Activated gamma-delta T cell (primary cell): ENCODE results near the gene FDXACB1.
"Not testable (repeated sequence)": the region's sequence is repeated elsewhere in the genome, so short reads cannot be mapped to it uniquely, and the experiment has no call there.

Experiments used
- DNase-seq: peaks from one replicate; lab custom pipeline; 2025; lab: John Stamatoyannopoulos, UW

The FDXACB1 gene

DNA sequence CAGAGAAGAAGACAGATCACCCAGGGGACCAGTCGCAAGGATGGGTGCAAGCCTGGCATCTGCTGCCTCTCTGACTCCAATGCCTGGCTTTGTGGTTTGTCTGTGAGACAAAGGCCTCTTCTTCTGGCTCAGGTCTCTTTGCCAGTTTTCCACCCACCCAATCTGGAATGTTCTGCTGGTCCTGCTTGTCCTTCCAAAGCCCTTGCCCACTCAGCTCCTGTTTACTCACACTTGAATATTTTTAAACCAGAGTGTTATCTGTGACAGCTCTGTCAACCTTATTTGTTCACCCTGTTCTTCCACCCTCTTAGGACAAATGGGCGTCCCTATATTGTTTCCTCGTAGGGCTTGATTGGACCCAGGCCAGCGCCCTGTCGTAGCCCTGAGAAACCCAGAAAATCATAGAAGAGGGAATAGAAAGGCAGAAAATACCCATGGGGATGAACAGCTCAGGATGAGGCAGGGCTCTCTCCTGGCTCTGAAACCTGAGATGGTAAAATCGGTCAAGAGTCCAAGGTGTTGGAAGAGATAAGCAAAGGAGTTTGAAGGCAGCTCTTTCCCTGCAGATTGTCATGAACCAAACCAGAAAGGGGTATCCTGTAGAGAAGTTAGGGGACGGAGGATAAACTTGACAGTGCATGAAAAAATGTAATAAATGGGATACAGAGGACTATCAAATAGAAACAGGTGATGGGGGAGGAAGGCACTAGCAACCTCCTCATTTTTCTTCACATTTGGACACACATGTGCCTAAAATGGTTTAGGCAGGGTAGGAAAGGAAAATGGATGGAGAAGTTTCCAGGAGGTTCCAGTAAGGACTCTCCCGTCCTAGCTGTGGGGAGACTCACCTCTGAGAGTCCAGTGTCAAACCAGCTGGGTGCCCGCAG is 32.0 kb upstream of the FDXACB1 start:
- no peak for DNase-seq

DNA sequence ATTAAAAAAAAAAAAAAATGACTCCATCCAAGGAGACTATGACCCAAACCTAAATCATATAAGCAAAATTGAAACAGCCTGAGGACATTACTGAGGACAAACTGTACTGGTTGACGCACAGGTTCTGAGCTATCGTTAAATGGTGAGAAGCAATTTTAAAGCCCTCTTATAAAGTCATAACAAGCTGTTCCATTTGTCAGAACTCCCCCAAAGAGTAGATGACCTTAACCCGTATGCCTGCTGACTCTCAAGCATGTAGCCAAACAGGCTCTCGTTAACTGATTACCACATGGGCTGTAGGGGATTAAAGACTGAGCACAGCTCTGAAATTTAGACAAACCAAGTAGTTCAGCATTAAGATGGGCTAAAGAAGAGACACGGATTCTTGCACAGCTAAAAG is 30.4 kb upstream of the FDXACB1 start:
- no peak for DNase-seq

DNA sequence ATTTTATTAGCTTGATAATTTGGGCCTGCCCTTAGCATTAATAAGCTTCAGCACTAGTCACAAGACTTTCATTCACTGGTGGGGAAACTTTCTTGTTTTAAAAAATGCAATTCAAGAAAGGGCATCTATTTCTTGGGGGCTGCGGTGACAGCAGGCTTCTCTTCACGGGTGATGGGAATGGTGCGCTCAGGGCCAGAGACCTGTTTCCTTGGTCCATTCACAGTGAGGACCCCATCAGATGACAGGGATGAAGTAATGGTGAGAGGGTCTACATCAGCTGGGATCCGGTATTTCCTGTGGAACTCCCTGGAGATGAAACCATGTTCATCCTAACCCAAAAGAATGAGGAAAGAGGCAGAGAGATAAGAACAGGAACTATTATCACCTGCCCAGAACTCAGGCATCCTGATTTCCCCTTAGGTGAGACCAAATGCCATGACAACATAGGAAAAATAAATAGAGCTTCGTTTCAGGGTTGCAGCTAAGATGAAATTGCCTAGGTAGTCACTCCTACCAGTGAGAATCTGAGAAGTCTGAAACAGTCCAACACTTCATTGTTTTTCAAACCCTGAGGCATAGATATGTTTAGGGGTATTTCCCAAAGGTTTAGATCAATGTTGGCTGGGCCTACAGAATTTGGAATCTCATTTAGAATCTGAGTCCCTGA is 29.8 kb upstream of the FDXACB1 start:
- no peak for DNase-seq

DNA sequence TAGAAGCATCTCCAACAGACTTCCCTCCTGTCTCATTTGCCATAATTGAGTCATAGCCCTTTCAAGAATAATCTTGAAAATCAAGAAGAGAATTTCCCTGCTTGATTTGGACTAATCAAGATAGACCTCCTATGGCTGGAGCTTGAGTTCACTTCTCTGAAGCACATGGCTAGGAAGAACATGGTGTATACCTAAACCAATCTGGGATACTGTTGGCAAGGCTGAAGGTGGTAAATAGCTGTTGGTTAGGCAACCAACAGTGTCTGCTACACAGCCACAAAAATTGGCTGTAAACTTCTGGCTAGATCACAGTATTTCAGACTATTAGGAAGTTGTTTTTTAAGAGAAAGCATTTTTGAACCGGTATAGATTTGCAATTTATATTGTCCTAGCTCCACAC is 27.7 kb upstream of the FDXACB1 start:
- no peak for DNase-seq

DNA sequence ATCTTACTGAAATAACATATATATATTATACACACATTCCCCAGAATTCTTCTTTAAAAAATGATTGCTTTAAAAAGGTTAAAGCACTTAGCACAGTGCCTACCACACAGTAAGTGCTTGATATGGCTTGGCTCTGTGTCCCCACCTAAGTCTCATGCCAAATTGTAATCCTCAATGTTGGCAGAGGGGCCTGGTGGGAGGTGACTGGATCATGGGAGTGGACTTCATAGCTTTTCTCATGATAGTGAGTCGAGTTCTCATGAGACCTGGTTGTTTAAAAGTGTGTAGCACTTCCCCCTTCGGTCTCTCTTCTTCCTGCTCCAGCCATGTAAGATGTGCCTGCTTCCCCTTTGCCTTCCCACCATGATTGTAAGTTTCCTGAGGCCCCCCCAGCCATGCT is 26.4 kb upstream of the FDXACB1 start:
- no peak for DNase-seq

DNA sequence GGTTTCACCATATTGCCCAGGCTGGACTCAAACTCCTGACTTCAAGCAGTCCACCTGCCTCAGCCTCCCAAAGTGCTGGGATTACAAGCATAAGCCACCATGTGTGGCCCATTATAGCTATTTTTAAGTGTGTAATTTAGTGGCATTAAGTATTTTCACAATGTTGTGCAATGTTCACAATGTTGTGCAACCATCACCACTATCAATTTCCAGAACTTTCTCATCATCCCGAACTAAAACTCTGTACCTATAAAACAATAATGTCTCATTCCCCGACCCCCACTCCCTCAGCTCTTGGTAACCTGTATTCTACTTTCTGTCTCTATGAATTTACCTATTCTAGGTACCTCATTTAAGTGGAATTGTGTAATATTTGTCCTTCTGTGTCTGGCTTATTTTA is 7.9 kb upstream of the FDXACB1 start:
- DNase-seq: no peak

- no peak for DNase-seq
Observed at GRCh38 chr11:111886032-111886431, 7.1 kb upstream of the FDXACB1 start.

DNA sequence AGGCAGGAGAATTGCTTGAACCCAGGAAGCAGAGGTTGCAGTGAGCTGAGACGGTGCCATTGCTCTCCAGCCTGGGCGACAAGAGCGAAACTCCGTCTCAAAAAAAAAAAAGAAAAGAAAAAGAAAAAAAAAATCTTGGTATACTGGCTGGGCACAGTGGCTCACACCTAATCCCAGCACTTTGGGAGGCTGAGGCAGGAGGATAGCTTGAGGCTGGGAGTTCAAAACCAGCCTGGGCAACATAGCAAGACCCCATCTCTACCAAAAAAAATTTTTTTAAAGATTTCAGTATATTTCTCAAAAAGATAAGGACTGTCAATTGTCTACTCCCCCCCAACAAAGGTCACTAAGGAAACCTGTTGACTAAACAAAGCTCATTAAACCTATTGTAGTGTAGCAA is 6.1 kb upstream of the FDXACB1 start:
- DNase-seq: not testable (repeated sequence)

DNA sequence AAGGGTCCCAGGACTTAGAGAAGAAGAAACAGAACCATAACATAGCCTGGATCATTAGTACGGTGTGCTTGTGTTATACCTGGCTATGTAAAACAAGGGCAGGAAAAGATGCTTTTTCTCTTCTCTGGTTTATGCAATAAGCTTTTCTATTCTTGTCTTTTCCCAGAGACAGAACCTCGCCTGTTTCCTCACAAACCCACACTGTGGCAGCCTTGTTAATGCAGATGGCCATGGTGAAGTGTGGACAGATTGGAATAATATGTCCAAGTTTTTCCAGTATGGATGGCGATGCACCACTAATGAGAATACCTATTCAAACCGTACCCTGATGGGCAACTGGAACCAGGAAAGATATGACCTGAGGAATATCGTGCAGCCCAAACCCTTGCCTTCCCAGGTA is 3.2 kb upstream of the FDXACB1 start:
- no peak for DNase-seq

DNA sequence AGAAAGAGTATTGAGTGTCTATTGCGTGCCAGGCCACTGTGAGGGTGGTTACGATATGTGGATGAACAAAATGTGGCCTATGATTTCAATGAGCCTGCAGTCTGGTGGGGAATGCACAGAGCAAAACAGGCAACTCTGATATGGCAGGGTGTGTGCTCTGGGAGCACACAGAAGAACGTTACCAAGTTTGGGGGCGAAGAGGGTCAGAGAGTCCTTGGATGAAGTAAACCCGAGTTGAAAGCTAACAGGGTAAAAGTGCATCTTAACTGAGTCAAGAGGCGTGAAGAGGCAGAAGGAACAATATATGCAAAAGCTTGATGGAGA is 634 bp upstream of the FDXACB1 start:
- no peak for DNase-seq

DNA sequence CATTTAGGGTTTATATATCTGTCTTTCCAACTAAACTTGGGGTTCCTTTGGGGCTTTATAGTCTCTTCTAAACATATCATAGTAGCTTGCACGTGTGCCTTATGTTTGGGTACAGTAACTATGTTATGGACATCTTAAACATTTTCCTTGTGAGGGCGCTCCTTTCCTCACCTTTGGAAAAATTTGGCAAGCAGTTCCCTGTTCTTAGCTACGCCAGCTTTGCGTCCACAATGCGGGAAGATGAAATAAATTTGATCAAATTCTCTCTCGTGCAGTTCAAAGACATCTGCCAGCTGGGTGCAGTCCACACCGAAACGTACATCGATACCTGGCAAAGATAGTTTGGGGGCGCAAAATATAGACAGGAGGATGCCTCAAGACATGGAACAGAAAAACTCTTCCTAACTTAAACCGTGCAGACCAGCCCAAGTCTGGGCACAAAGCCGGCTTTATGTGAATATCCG is 548 bp downstream of the FDXACB1 start:
- DNase-seq: no peak

GRCh38 chr11:111871693-111872161 is 7.2 kb downstream of the FDXACB1 start:
- no peak for DNase-seq

GRCh38 chr11:111870886-111871692 is 7.9 kb downstream of the FDXACB1 start, which contains the start of gene ALG9:
Gene ALG9, minus strand, starts transcription at chr11:111871581. Its CDS starts 99 bp downstream, at chr11:111871482.
- DNase-seq: peak; percentile 52

GRCh38 chr11:111870522-111870885 is 8.5 kb downstream of the FDXACB1 start:
- DNase-seq: no peak

- no peak for DNase-seq
Observed at GRCh38 chr11:111870113-111870512, 8.9 kb downstream of the FDXACB1 start.

- DNase-seq: no peak
Observed at GRCh38 chr11:111860257-111860656, 18.7 kb downstream of the FDXACB1 start.

GRCh38 chr11:111855506-111855905 is 23.5 kb downstream of the FDXACB1 start:
- DNase-seq: no peak

- no peak for DNase-seq
Observed at GRCh38 chr11:111852103-111852502, 26.9 kb downstream of the FDXACB1 start.

DNA sequence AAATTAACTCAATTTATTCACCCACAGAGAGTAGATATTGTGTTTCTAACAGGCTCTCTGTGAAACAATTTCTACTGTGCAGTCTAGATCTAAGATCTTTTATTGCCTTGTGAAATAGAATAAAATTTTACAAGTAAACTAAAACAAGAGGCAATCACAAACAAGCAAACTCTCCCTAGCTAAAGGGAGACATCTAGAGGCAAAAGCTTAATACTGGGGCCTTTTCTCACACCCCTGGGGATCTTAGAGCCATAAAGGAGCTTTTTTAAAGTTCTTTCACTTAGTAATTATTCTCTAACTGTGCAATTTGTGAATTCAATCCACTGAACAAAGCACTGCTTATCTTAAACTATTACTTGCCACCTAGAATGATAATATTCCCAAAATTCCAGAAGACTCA is 27.3 kb downstream of the FDXACB1 start:
- no peak for DNase-seq

- no peak for DNase-seq
Observed at GRCh38 chr11:111851067-111851466, 27.9 kb downstream of the FDXACB1 start.

DNA sequence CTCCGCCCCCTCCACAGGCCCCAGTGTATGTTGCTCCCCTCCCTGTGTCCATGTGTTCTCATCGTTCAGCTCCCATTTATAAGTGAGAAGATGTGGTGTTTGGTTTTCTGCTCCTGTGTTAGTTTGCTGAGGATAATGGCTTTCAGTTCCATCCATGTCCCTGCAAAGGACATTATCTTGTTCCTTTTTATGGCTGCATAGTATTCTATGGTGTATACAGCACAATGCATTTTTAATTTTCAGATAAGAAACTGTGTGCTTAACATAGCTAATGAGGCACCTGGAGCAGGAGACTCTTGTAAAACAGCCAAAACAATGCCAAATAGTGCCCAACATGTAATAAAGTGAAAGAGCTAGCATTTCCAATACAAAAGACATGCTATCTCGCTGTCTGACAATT is 29.3 kb downstream of the FDXACB1 start:
- no peak for DNase-seq

DNA sequence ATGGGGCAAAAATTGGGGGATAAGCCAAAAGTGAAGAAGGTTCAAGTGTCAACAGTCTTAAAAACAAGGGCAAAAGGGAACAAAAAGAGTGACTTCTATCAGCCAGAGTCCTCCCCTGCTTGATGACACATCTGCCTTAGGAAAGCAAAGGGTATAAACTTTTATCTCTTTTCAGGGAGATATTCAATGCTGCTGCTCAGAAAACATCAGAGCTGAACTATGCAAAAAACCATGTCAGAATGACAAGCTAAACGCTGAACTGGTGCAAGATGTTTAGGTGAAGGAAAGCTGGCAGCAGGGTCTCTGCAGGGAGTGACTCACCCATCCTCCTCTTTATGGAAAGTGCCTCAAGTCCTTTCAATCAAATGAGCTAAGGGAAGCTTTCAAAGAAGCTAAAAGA is 32.3 kb downstream of the FDXACB1 start:
- no peak for DNase-seq
